Lower leg skin (tissue), 3 donors: ENCODE data around the gene LSR.

Experiments used
- POLR2A ChIP-seq, 2 donors: fragments of 450-650 bp; IDR thresholded peaks; one replicate each; pipeline ENCODE4 v1.6.1; 2016 to 2017; ENCODE audit warnings: antibody characterized with exemption in 2 of 2, mild to moderate bottlenecking in 1 of 2, moderate library complexity in 1 of 2
- TF ChIP-seq, protein P1 (sequence below), 3 donors: fragments of 450-650 bp; IDR thresholded peaks; one replicate each; pipeline ENCODE4 v1.5.1; 2016; ENCODE audit warnings: antibody characterized with exemption in 3 of 3, mild to moderate bottlenecking in 3 of 3, moderate library complexity in 2 of 3

DNA sequence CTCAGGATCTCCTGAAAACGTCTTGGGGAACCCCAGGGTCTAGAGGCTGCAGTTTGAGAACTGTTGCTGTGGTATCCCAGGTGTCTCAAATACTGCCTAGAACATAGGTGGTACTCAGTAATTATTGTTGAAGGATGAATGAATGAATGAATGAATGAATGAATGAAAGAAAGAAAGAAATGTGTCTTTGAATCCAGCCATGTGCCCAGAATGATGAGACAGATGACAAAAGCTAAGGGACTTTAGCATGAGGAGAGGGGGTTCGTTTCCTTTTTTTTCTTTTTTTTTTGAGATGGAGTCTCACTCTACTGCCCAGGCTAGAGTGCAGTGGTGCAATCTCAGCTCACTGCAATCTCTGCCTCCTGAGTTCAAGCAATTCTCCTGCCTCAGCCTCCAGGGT, 7.8 kb downstream of the LSR start:
- TF ChIP-seq, protein P1, sequence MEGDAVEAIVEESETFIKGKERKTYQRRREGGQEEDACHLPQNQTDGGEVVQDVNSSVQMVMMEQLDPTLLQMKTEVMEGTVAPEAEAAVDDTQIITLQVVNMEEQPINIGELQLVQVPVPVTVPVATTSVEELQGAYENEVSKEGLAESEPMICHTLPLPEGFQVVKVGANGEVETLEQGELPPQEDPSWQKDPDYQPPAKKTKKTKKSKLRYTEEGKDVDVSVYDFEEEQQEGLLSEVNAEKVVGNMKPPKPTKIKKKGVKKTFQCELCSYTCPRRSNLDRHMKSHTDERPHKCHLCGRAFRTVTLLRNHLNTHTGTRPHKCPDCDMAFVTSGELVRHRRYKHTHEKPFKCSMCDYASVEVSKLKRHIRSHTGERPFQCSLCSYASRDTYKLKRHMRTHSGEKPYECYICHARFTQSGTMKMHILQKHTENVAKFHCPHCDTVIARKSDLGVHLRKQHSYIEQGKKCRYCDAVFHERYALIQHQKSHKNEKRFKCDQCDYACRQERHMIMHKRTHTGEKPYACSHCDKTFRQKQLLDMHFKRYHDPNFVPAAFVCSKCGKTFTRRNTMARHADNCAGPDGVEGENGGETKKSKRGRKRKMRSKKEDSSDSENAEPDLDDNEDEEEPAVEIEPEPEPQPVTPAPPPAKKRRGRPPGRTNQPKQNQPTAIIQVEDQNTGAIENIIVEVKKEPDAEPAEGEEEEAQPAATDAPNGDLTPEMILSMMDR (IDR thresholded peaks at IDR 0.05): no peak
- no peak for TF ChIP-seq POLR2A (IDR thresholded peaks at IDR 0.05)
